HG02981 (cell line): ENCODE measurements around the gene RPS21.

Experiments used
- ATAC-seq: cut with Tn5 transposase; IDR thresholded peaks from one replicate; pipeline ENCODE4 v1.9.1; 2021; ENCODE audit warnings: mild to moderate bottlenecking, moderate library complexity; ENCODE audit not compliant: unreplicated experiment

RPS21 gene

DNA sequence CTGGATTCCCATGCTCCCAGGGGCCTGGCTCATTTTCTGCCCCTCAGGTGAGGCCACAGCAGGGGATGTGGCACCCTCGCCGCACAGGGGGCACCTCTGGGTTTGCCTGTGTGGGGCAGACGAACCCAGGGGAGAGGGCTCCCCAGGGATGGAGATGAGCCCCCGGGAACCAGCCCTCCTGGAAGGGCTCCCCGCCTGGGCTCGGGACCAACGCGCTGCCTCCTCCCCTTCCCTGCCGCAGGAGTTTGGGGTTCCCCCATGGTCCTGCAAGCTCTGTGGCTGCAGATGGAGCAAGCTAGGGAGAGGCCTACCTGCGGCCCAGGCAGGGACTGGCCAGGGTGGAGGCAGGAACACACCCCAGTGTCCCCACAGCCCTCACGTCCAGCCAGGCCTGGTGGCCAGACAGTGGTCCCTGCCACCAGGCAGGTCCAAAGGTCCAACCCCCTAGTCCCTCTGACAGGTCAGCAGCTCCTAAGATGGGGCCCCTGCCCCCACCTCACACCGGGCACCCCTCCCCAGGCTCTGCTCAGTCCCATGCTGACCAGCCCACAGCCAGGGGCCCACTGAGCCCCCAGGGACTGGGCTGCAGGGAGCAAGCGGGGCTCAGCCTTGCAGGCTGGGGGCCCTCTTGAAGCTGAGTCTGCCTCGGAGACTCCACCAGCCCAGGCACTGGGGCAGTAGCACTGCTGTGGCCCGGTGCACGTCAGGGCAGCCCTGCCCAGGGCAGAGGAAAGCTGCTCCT lies 33.4 kb upstream of the RPS21 start:
- no peak for ATAC-seq

DNA sequence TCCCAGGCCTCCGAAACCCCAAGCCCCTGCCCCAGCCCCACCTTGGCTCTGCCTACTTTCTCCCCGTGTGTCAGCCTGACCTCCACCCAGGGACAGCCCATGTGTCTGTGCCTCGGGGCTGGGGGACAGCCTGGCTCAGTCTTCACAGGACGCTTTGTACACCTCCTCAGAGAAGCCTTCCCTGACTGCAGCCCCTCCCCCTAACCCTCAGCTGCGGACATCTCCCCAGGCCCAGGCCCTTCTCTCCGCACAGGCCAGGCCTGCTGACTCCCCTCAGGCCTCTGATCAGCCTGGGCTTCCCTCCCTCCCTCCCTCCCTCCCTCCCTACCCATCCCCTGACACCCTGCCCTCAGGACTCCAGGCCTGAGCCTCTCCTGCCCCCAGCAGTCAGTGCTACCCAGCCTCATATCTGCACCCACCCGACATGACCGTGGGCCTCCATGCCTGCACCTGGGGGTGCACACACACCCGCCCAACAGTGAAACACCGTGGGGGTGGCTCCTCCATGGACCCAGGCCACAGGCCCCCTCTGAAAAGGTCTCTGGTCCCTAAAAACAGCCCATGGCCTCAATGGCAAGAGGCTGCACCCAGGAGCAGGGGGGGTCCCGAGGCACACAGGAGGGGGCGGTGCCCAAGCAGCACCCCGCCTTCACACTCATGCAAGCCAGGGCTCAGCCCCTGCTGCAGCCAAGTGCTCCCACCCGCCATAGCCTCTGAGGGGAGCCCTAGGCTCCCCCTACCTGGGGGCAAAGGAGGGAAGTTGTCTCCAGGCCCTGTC lies 32.7 kb upstream of the RPS21 start:
- ATAC-seq, result no peak

DNA sequence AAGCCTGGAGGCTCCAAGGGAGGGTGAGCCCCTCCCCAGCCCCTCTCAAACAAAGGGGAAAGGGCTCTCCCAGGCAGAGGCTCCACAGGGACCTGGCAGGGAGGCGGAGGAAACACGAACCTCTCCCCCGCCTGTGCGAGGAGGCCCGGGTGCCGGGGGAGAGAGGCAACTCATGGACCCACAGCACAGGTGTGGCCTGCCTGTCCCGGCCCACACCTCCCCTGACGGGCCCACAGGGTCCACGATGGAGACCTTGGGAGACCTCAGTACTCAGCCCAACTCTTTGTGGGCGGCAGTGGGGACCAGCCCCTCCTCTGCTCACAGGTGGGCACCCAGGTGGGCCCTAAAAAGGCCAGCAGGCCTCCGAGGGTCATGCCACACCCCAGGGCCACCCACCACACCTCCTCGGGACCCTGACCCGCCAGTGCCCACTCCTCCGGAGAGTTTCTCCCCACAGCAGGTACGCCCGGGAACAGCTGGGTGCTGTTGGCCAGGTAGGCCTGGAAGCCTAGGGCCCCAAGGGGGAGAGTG lies 32.0 kb upstream of the RPS21 start:
- no peak for ATAC-seq

DNA sequence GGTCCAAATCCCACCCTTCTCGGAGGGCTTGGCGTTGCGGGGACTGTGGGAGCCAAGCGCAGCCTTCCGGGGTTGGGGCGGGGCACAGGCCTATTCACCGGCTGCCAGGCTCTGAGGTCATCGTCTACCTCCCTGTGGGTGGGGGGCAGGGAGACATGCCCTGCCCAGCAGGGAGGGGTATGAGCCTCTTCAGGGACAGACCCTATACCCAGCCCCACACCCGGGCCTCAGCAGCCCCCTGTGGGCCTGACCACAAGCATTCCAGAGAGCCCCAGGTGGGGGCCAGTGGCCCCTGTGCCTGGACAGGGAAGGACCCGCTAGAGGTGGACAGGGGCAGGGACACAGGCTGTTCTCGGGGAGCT lies 31.4 kb upstream of the RPS21 start:
- ATAC-seq, result no peak

DNA sequence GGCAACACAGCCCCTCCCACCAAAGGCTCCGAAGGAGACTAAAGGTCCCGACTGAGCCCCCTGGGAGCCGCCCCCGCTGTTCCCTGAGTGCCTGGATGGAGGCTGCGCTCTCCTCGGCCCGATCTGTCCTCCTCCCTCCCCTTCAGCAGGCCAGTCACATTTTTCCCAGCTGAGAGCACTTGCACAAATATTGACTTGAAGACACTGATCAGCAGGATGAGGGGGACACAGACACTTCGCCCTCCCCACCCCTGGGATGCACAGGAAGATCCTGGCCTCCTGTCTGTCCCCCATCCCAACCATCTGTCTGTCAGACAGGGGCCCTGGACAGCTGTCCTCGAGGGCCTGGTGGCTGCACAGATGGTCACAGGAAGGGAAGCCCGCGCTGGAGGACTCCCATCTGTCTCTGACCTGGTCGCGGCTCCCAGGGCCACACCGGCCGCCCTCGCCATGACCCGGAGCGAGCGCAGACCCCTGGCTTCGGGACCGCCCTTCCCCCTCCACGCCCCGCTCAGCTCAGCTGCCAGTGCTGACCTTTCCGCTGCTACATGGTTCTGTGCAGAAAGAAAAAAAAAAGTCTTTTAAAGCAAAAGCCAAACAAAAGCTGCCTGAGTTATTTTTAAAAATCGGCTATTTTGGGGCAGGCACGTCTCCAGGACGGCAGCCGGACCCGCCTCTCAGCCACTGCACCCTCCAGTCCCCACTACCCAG lies 30.9 kb upstream of the RPS21 start:
- no peak for ATAC-seq

DNA sequence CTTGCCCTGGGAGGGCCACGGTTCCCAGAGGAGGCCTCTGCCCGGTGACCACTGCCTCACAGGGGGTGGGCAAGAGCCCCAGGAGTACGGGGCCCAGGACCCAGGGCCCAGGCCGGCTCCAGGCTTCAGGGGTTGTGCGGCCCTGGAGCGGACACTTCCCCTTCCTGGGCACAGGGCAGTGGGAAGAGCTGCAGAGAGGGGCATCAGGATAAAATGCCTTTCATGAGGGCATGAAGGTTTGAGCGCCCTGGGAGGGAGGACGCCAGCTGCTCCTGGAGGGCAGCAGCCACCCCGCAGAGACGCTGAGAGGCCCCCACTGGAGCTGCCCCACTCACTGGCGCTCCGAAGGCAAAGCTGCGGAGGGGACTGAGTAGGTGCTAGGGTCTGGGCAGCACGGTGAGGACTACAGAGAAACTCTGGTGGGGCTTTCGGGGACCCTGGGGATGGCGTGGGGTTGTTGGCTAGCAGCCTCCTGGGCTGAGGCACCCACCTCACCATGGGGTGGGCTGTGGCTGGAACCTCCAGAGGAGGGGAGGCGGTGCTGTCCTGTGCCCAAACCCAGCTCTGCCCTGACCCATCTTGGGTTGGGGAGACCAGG lies 30.2 kb upstream of the RPS21 start:
- ATAC-seq, result no peak

DNA sequence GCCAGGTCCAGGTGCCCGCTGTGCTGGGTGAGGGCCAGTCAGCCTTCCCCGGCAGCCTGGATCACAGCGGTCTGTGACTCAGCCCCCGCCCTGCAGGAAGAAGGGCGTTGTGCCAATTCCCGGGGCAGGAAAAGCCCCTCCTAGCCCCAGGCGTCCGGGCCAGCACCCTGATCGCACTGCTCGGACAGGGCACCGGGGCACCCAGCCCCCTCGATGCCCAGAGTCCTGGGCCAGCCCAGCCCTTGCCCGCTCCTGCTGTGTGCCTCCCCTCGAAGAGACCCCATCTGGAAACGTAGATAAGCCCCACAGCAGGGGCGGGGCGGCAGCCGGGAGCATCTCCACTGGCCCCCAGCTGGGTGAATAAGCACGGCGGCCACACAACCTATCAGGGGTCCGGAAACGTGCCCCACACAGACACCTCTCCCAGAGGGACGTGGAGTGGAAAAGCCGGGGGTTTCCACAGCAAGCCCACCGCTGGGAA lies 29.7 kb upstream of the RPS21 start:
- no peak for ATAC-seq

DNA sequence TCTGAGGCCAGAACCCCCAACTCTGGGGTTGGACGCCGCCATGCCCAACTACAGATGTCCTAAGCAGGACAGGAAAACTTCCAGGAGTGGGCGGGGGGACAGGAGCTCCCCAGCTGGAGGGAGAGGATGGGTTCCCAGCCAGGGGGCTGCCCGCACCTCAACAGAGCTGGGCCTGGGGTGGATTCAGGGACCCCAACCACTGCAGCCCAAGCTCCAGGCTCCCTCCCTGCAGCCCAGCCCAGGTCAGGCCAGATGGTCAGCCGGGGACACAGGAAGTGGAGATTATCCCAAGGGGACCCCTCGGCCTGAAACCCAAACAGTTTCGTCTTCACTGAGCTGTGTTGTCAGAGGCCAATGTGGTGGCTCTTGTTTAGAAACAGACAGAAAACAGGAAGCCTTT lies 29.2 kb upstream of the RPS21 start:
- no peak for ATAC-seq

DNA sequence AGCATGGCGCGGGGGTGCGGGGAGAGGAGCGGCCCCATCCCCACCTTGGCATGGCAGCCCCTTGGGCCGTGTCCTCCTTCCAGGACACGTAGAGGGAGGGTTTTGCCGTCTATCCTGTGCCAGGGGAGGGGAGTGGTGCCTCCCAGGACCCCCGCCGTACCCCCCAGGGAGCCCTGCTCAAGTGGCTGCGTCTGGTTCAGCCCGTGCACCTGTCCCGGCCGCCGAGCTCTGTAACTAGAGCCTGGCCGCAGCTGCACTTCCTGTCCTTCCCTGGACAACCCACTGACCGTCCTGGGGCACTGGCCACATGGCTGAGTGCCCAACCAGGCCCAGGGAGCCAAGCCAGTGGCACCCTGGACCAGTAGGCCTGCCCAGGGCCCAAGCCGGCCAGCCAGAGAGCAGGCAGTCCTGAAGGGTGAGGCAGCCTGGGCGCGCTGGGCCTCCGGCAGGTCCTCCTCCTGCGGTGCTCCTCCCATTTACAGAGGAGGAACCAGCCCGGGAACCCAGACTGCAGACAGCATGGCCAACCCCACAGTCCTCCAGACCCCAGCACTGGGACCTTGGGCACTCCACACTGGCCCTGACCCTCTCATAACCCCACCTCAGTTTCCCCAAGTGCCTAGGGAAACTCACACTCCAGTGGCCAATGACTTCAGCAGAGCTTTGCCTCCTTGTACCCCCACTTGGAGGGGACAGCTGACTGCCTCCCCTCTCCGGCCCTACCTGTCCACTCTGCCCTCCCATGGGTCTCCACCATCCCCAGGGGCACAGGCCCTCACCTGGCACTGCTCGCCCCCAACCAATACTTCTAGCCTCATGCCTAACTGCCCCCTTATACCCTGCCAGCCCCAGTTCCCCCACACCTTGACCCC lies 28.5 kb upstream of the RPS21 start:
- ATAC-seq, result no peak

DNA sequence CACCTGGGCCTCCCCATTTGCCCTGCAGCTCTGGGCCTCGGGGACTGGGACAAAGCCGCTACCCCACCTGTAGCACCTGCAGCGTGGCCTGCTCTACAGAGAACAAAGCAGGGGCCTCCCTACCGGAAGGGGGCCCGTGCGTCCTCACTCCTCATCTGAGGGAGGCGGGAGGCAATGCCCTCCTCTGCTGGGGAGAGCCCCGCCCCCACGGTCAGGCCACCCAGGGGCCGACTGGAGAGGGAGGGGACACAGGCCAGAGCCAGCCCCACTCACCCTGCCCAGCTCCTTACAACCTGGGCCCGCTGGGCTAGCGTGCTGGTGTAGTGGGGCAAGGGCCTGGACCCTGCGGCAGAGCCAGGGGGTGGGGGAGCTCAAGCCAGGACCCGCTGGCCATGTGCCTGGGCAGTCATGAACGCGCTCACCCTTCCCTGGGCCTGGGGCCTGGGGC lies 27.8 kb upstream of the RPS21 start:
- no peak for ATAC-seq

DNA sequence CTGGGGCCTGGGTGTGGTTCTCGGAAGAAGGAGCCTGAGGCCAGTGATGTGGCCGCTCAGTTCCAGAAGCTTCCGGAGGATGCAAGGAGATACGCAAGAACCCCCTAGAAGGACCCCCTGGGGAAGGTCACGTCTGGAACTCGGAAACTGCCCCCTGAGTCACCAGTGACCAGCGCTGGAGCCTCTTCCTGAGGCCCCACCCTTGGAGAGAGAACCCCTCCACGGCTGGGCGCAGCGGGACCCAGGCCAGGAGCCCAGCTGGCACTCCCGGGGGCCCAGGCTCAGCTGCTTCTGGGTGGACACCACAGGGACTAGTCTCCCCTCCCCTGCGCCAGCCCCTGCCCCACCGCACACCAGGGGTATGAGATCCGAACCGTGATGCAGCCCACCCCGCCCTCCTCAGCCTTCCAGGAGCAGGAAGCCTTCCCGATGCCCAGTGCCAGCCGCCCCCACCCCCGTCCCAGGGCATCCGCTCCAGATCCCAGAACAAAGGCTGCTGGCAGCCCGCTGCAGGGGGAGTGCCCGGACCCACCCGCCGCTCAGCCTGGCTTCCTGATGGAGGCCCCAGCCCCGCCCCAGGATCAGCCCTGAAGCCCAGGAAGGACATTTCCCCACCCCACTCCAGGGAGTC lies 27.3 kb upstream of the RPS21 start:
- ATAC-seq, result no peak

DNA sequence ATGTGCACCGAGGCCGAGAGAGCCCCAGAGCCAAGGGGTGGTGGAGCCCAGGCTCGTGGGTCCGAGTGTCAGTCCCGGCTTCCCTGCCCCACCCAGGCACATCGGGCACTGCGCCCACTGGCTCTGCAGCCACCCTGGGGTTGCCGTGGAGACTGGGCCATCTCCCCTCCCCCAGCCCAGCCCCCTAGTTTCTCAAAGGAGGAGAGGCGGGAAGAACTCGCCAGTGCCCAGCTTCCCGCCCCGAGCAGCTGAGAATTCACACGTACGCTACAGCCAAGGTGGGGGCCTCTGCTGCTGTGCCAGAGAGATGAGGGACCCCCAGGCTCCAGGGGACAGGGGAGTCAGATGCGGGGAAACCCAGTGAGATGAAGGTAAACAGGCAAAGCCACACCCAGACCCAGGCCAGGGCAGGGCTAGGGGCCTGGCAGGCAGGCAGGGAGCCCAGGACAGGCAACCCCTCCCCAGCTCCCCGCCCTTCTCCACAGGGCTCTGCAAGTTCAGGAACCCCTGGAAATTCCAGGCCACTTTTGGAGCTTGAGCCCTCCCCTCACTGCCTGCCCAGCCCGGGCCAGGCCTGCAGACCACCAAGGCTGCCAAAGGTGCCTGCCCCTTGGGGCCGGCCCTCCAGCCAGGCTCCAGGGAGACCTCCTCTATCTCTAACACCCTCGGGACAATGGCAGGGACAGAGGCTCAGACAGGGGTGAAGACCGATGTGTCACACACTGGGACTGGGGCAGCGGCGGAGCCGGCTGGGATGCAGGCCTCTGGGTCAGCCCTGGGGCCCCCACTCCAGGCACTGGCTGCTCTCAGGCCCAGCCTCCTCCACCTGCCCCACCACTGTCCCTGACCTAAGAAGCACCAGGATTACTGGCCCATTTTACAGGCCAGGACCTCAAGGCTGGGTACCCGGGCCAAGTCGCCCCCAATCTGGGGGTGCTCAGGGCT lies 25.8 kb upstream of the RPS21 start:
- no peak for ATAC-seq

DNA sequence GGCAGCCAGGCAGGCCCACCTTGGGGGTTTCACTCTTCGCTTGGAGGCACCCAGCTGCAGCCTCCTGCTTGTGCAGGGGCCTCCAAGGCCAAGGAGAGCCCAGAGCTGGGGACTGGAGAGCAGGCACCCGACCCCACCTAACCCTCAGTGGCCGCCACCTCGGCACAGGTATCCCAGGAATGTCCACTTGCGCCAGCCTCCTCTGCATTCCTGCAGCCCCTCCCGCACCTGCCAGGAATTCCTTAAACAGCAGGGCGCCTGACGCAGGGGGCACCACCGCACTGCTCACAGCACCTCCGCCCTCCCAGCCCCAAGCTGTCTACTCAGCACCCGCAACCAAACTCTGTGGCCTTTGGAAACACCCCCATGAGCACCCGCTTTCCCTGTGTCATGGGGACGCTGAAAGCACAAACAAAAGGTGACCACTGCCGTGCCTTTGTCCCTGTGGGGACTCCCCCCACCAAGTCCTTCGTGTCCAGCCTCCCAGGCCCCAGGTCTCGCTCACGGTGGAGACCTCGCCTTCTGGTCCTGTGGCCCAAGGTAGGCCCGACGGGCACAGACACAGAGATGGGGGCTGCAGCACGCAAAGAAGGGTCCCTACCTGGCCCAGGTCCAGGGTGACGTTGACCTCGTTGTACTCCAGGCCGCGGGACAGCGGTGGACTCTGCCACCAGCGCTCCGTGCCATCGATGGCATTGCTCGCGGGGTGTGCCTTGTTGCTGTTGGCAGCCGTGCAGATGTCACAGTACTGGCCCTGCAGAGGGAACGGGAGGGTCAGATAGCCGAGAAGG lies 24.9 kb upstream of the RPS21 start:
- no peak for ATAC-seq

DNA sequence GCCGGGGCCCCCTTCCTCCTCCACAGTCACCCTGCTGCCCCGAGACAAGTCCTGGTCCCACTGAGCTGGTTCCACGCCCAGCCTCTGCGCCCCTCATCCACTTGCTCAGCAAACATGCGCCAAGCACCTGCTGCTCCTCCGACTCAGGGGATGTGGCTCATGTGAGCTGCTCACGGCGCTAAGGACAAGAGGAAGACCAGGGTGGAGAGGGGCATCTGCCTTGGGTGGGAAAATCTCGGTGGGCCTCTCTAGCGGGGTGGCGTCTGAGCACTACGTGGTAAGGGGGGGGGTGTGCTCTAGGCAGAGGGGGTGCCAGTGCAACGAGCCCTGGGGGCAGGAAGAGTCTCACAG lies 24.3 kb upstream of the RPS21 start:
- ATAC-seq, result no peak

DNA sequence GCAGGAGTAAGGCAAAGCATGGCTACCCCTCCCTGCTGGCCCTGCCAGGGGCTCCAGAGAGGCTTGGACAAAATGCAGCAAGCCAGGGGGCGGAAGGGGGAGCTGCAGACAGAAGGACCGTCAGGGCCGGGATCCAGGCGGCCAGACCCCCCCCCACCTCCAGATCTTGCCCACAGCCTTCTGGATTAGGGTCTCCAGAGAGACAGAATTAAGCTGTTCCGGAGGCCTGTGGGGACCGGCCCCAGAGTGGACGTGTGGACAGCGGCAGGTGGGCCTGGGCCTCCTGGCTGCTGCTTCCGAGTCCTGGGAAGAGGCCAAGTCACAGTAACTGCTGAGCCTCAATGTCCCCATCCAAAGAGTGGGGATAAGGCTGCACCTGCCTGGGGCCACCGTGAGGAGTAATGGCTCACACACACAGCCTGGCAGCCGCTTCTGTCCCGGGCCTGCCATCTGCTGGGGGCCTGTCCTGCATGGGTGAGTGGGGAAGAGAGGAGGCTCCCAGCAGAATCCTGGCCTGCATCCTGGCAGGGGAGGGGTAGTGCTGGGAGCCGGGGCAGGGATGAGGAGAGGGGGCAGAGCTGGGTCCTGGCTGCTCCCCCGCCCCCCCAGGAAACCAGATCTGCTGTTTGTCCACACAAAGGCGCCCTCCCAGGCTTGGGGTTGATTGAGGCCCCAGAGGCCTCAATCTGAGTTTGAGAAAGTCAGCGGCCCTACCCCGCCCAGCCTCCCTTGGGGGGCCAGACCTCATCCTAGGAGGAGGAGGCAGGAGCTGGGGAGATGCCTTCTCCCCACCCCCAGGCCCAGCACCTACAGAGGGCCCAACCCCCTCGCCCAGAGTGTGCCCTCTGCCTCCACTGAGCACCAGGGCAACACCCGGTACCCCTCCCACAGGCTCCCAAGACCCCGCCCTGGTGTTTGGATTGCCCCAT lies 23.6 kb upstream of the RPS21 start:
- ATAC-seq, result no peak

DNA sequence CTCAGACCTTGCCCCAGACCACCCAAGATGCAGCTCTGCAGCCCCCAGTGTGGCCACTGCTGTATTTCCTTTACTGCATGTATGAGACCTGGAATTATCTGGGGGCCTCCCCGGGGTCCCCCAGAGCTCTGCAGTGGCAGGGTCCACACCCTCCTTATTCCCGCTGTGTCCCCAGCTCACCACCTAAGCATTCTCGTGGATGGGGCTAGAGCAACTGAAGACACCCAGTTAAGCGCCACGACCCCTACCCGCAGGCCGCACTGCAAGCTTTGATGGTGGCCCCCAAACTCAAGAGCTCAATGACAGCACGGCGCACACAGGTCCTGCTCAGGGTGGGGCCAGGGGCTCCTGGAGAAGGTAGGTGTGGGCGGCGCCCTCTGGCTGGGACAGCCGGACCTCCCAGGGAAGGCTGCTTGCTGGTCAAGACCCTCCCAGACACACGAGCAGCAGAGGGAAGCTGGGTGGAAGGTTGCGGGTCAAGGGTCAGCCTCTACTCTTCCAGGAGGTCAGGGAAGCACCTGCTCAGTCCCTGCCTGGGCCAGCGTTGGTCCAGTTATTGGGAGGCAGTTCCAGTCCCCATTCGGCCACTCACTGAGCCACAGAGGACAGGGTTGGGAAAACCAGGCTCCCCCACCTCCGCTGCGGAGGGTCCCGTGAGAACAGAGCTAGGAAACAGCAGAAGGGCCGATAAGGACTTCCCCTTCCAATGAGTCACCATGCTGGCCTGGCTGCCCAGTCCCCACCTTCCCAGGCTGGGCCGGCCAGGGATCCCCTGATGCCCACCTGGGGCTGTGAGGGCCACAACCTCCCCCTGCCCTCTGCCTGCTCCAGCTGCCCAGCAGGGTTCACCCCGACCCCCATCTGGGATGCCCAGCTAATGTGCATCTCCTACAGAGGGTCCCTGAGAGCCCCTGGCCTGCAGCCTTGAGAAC lies 22.7 kb upstream of the RPS21 start:
- ATAC-seq, result no peak
